HUES6 (cell line): ENCODE results near the gene MTRF1L.

ENCODE experiments used
- H3K27ac ChIP-seq: 2 replicates; pipeline ENCODE4 v1.7.0; 2013; ENCODE audit warnings: low read depth, mild to moderate bottlenecking, low read length, inconsistent platforms
- H3K27me3 ChIP-seq: 2 replicates; pipeline ENCODE4 v1.6.1; 2013; ENCODE audit warnings: low read length; ENCODE audit not compliant: control insufficient read depth, insufficient read depth
- H3K36me3 ChIP-seq: 2 replicates; pipeline ENCODE4 v1.6.1; 2013; ENCODE audit warnings: low read length; ENCODE audit not compliant: control insufficient read depth, insufficient read depth
- H3K4me1 ChIP-seq: 2 replicates; pipeline ENCODE4 v1.6.1; 2013; ENCODE audit warnings: low read length; ENCODE audit not compliant: control insufficient read depth, insufficient read depth
- H3K4me3 ChIP-seq: 2 replicates; pipeline ENCODE4 v1.5.1; 2013; ENCODE audit warnings: low read depth, low read length
- H3K9ac ChIP-seq: one replicate; pipeline ENCODE4 v1.6.1; 2013; ENCODE audit warnings: mild to moderate bottlenecking, low read length
- H3K9me3 ChIP-seq: 2 replicates; pipeline ENCODE4 v1.6.1; 2013; ENCODE audit warnings: low read depth, low read length; ENCODE audit not compliant: control insufficient read depth, insufficient read depth

Gene MTRF1L

GRCh38 chr6:152982904-152983636 is 19.4 kb downstream of the MTRF1L start, which contains the start of gene FBXO5:
Gene FBXO5, minus strand, starts transcription at chr6:152983041. Its CDS starts 82 bp downstream, at chr6:152982959.
- Histone ChIP-seq H3K4me3 (peak within 1 kb of the TSS; percentile 95), H3K4me1 (peaks cover 20% of the 10 kb centered on the region), H3K27ac (peak within 1 kb of the TSS; percentile 84), H3K36me3 (peaks cover 15% of the 10 kb centered on the region), H3K27me3 (no peaks in the 10 kb centered on the region), H3K9ac (peak within 1 kb of the TSS; percentile 97), H3K9me3 (no peaks in the 10 kb centered on the region)

GRCh38 chr6:152981989-152982903 is 20.3 kb downstream of the MTRF1L start:
- Histone ChIP-seq H3K9me3 (no peaks in the 10 kb centered on the region), H3K27ac (peak overlapping the region; percentile 84), H3K36me3 (peaks cover 23% of the 10 kb centered on the region), H3K4me1 (peaks cover 28% of the 10 kb centered on the region), H3K4me3 (peak overlapping the region; percentile 95), H3K9ac (peak overlapping the region; percentile 91), H3K27me3 (no peaks in the 10 kb centered on the region)

GRCh38 chr6:152981219-152981618 is 21.3 kb downstream of the MTRF1L start:
- H3K27me3 ChIP-seq = no peaks in the 10 kb centered on the region
- H3K9me3 ChIP-seq = no peaks in the 10 kb centered on the region
- H3K36me3 ChIP-seq = peaks cover 27% of the 10 kb centered on the region
- H3K4me1 ChIP-seq = peaks cover 36% of the 10 kb centered on the region
- H3K27ac ChIP-seq = no peak overlapping the region
- peak overlapping the region; percentile 57 for H3K9ac ChIP-seq
- H3K4me3 ChIP-seq = peak overlapping the region; percentile 95

DNA sequence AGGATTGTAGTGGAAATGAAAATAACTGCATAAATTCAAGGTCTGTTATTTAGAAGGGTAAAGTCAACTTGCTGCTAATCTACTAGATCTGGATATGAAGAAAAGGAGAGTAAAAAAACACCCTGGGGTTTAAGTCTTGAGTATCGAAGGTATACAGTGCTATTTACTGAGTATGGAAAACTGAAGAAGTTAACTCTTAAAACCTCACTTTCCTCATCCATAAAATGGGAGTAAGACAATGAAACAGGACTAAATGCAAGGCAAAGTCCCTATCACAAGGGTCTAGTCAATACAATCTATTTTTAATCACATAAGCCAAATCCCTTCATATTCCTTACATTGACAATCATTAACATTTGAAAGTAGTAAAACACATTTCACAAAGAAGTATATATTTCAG is 21.9 kb downstream of the MTRF1L start:
- Histone ChIP-seq H3K4me3 (peak overlapping the region; percentile 95), H3K9me3 (no peaks in the 10 kb centered on the region), H3K9ac (peak overlapping the region; percentile 57), H3K27me3 (no peaks in the 10 kb centered on the region), H3K36me3 (peaks cover 31% of the 10 kb centered on the region), H3K4me1 (peaks cover 36% of the 10 kb centered on the region), H3K27ac (no peak overlapping the region)

DNA sequence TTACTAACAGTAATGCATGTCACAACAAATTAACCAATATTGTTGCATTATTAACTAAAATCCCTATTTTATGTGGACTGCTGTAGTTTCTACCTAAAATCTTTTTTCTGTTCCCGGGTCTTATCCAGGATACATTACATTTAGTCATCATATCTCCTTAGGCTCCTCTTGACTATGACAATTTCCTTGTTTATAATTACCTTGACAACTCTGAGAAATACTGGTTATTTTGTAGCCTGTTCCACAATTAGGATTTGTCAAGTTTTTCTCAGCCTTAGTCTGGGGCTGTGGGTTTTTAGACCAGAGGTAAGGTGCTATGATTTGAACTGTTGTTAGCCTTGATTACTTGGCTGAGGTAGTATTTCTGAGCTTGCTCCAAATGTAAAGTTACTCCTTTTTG is 23.4 kb downstream of the MTRF1L start:
- Histone ChIP-seq H3K4me1 (peaks cover 36% of the 10 kb centered on the region), H3K36me3 (peaks cover 46% of the 10 kb centered on the region), H3K9ac (no peak overlapping the region), H3K27me3 (no peaks in the 10 kb centered on the region), H3K4me3 (no peak overlapping the region; the same call in 1 of the 2 replicates), H3K9me3 (no peaks in the 10 kb centered on the region), H3K27ac (no peak overlapping the region)

GRCh38 chr6:152978058-152978457 is 24.5 kb downstream of the MTRF1L start:
- Histone ChIP-seq H3K9ac (no peak overlapping the region), H3K4me1 (peaks cover 36% of the 10 kb centered on the region), H3K27ac (no peak overlapping the region), H3K36me3 (peaks cover 57% of the 10 kb centered on the region), H3K27me3 (no peaks in the 10 kb centered on the region), H3K4me3 (peak overlapping the region; percentile 32; the same call in 1 of the 2 replicates), H3K9me3 (no peaks in the 10 kb centered on the region)

GRCh38 chr6:152977556-152977955 is 25.0 kb downstream of the MTRF1L start:
- Histone ChIP-seq H3K4me1 (peaks cover 36% of the 10 kb centered on the region), H3K27ac (no peak overlapping the region), H3K36me3 (peaks cover 62% of the 10 kb centered on the region), H3K27me3 (no peaks in the 10 kb centered on the region), H3K4me3 (peak overlapping the region; percentile 32; the same call in 1 of the 2 replicates), H3K9me3 (no peaks in the 10 kb centered on the region), H3K9ac (no peak overlapping the region)

DNA sequence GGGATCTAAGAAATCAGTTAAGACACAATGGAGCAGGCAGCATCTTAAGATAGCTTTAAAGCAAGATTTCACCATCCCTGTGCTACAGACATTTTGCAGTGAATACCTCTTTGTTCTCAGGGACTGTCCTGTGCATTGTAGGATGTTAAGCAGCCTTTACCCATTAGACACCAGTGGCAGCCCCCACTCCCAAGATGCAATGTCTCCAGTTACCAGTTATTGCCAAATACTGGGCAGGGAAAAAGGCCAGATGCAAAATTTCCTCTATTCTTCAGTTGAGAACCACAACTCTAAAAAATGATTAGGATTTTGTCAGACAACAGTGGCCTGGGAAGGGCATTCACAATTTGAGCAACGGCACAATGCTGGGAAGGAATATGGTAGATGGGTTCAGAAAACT is 25.8 kb downstream of the MTRF1L start:
- H3K4me3 ChIP-seq = peak overlapping the region; percentile 9; the same call in 1 of the 2 replicates
- no peak overlapping the region for H3K27ac ChIP-seq
- no peaks in the 10 kb centered on the region for H3K27me3 ChIP-seq
- peaks cover 36% of the 10 kb centered on the region for H3K4me1 ChIP-seq
- H3K36me3 ChIP-seq = peaks cover 70% of the 10 kb centered on the region
- no peak overlapping the region for H3K9ac ChIP-seq
- H3K9me3 ChIP-seq = no peaks in the 10 kb centered on the region

DNA sequence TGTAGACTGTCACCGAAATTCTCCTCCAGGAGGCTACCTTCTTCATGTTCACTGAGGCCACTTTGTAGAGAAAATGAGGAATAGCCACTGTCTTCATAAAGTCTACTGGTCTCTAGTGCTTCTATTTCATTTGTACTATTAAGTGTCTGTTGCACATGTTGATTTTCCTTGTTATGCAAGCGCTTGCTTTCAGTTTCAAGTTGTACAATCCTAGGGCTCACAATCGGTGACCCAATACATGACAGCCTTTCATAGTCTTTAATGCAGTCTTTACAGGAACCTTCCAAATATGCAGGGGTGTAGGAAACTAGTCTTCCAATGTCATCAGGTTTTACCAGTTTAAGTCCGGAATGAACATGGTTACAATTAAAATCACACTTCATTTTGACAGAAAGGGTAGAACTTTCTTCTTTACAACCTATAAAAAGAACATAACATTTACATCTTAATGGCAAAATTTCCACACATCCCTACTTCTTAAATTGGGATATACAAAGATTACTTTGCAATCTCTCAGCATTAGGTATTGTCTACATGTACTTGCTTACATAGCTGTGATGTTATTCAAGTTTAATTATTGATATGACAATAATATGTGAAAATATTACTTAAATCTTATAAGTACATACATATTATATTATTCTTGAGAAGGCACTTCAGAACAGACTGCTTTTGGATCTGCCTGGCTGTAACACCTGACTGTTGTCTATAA is 27.1 kb downstream of the MTRF1L start:
- peaks cover 31% of the 10 kb centered on the region for H3K4me1 ChIP-seq
- no peaks in the 10 kb centered on the region for H3K9me3 ChIP-seq
- no peaks in the 10 kb centered on the region for H3K27me3 ChIP-seq
- no peak overlapping the region for H3K4me3 ChIP-seq
- H3K9ac ChIP-seq = no peak overlapping the region
- H3K36me3 ChIP-seq = peaks cover 84% of the 10 kb centered on the region
- H3K27ac ChIP-seq = no peak overlapping the region

GRCh38 chr6:152973916-152974315 is 28.6 kb downstream of the MTRF1L start:
- H3K36me3 ChIP-seq = peaks cover 93% of the 10 kb centered on the region
- H3K4me3 ChIP-seq = no peak overlapping the region
- H3K27ac ChIP-seq = no peak overlapping the region
- no peak overlapping the region for H3K9ac ChIP-seq
- H3K9me3 ChIP-seq = no peaks in the 10 kb centered on the region
- no peaks in the 10 kb centered on the region for H3K27me3 ChIP-seq
- H3K4me1 ChIP-seq = peaks cover 22% of the 10 kb centered on the region
